HCT116 (cell line): Measurements from ENCODE around the gene FRRS1L. TPM values are rescaled to one million over a fixed set of nuclear protein-coding genes. Genes with fewer than 3 reads are reported as not detected.
A peak's percentile ranks its signal among the peaks of the same experiment; 100 is the strongest.

Experiments
- ATAC-seq: fragments of 200-7000 bp; cut with Tn5 transposase; 2 replicates; pipeline ENCODE4 v1.9.1; 2020; ENCODE audit warnings: mild to moderate bottlenecking, moderate library complexity
- BruUV-seq: library from RNA; stranded (reverse); fragments of 400-500 nt; replicated peaks from 2 replicates; lab custom pipeline; 2021; lab: Mats Ljungman, UMichigan
- CTCF ChIA-PET: fragments of 300-600 bp; sonication (Branson Sonifier 250); formaldehyde crosslinking; loops from one replicate; lab custom pipeline; 2021; ENCODE audit warnings: antibody characterized with exemption; lab: Charles Lee
- POLR2A ChIA-PET: fragments of 300-600, 350-600 bp; sonication (Branson Sonifier 250); formaldehyde crosslinking; loops from one replicate; lab custom pipeline; 2021; ENCODE audit warnings: antibody characterized with exemption; lab: Charles Lee
- RAD21 ChIA-PET, 2 experiments: fragments of 300-600 bp; sonication (Branson Sonifier 250); formaldehyde crosslinking; loops; one replicate each; lab custom pipeline; 2023; ENCODE audit warnings: low total read pairs in 2 of 2; ENCODE audit not compliant: uncharacterized antibody in 2 of 2, unreplicated experiment in 2 of 2, low non-redundant PET in 1 of 2; lab: Charles Lee
- DNase-seq: peaks from one replicate; pipeline ENCODE4 v3.0.0-alpha.2; 2010; ENCODE audit warnings: low read depth, low spot score
- H2AFZ ChIP-seq: fragments of 200-600 bp; shearing (Covaris generic), sonication (generic); 2 replicates; pipeline ENCODE4 v1.6.1; 2017; ENCODE audit warnings: low read depth, mixed run types, mixed read lengths, antibody characterized with exemption, low read length; ENCODE audit not compliant: poor library complexity, severe bottlenecking
- H3K27ac ChIP-seq: 2 replicates; pipeline ENCODE4 v1.5.1; 2012; ENCODE audit warnings: low read depth, low read length
- H3K27me3 ChIP-seq: fragments of 200-600 bp; sonication (generic); 2 replicates; pipeline ENCODE4 v1.6.1; 2016; ENCODE audit warnings: mixed run types, low read length, mixed read lengths; ENCODE audit not compliant: insufficient read depth
- H3K36me3 ChIP-seq, 2 experiments: fragments of 200-500 bp in 1 of 2; fragments of 200-600 bp in 1 of 2; sonication (Bioruptor generic) in 1 of 2; sonication (generic) in 1 of 2; 2 replicates each; pipeline versions ENCODE4 v1.5.1 to v1.6.1; 2014 to 2016; ENCODE audit warnings: low read length in 2 of 2, inconsistent platforms in 1 of 2, mixed read lengths in 1 of 2, mixed run types in 1 of 2; ENCODE audit not compliant: insufficient read depth in 2 of 2, control insufficient read depth in 1 of 2
- H3K4me1 ChIP-seq, 2 experiments: fragments of 200-600 bp in 1 of 2; sonication (generic) in 1 of 2; 2 replicates each; pipeline versions ENCODE4 v1.5.1 to v1.6.1; 2012 to 2017; ENCODE audit warnings: low read length in 2 of 2, inconsistent platforms in 1 of 2, mild to moderate bottlenecking in 1 of 2, mixed read lengths in 1 of 2, mixed run types in 1 of 2, moderate library complexity in 1 of 2; ENCODE audit not compliant: insufficient read depth in 2 of 2, control insufficient read depth in 1 of 2
- H3K4me2 ChIP-seq: fragments of 200-600 bp; sonication (generic); 2 replicates; pipeline ENCODE4 v1.6.1; 2017; ENCODE audit warnings: mixed run types, low read length, mixed read lengths
- H3K4me3 ChIP-seq, 2 experiments: fragments of 200-600 bp in 1 of 2; sonication (generic) in 1 of 2; replicated peaks in 1 of 2; 2 replicates each; pipeline ENCODE4 v1.5.1; 2011 to 2016; ENCODE audit warnings: low read length in 2 of 2, control low read depth in 1 of 2, low read depth in 1 of 2, mild to moderate bottlenecking in 1 of 2, mixed read lengths in 1 of 2, mixed run types in 1 of 2
- H3K79me2 ChIP-seq: fragments of 200-600 bp; sonication (generic); 2 replicates; pipeline ENCODE4 v1.6.1; 2017; ENCODE audit warnings: mild to moderate bottlenecking, mixed run types, low read length, moderate library complexity, mixed read lengths; ENCODE audit not compliant: insufficient read depth
- H3K9ac ChIP-seq: fragments of 200-600 bp; sonication (generic); 2 replicates; pipeline ENCODE4 v1.6.1; 2016; ENCODE audit warnings: low read length, mixed read lengths
- H3K9me2 ChIP-seq: fragments of 200-600 bp; sonication (generic), shearing (Covaris generic); 2 replicates; pipeline ENCODE4 v1.6.1; 2017; ENCODE audit warnings: mixed run types, mild to moderate bottlenecking, moderate library complexity; ENCODE audit not compliant: insufficient read depth
- H3K9me3 ChIP-seq, 2 experiments: fragments of 200-500 bp in 1 of 2; fragments of 200-600 bp in 1 of 2; sonication (Bioruptor generic) in 1 of 2; sonication (generic) in 1 of 2; 2 replicates each; pipeline ENCODE4 v1.6.1; 2014 to 2017; ENCODE audit warnings: low read length in 2 of 2, mixed read lengths in 2 of 2, inconsistent platforms in 1 of 2, low read depth in 1 of 2, mild to moderate bottlenecking in 1 of 2, mixed run types in 1 of 2, moderate library complexity in 1 of 2; ENCODE audit not compliant: control insufficient read depth in 1 of 2, insufficient read depth in 1 of 2
- H4K20me1 ChIP-seq: fragments of 200-600 bp; sonication (generic), shearing (Covaris generic); 2 replicates; pipeline ENCODE4 v1.6.1; 2017; ENCODE audit warnings: mixed run types, mild to moderate bottlenecking, moderate library complexity; ENCODE audit not compliant: insufficient read depth
- CTCF ChIP-seq, 3 experiments: fragments of 200-600 bp in 1 of 3; sonication (generic) in 1 of 3; IDR thresholded peaks in 2 of 3; conservative IDR thresholded peaks in 1 of 3; 2 replicates each; pipeline ENCODE4 v1.5.1; 2012 to 2017; ENCODE audit warnings: low read depth in 2 of 3, low read length in 2 of 3, antibody characterized with exemption in 1 of 3, borderline replicate concordance in 1 of 3, control low read depth in 1 of 3, mild to moderate bottlenecking in 1 of 3, mixed read lengths in 1 of 3, mixed run types in 1 of 3, moderate library complexity in 1 of 3; ENCODE audit not compliant: insufficient read depth in 1 of 3
- POLR2A ChIP-seq: IDR thresholded peaks from 2 replicates; pipeline ENCODE4 v1.7.0; 2011; ENCODE audit warnings: borderline replicate concordance; ENCODE audit not compliant: insufficient read depth, insufficient read length; ENCODE audit errors: extremely low read depth
- REST ChIP-seq: IDR thresholded peaks from 2 replicates; pipeline ENCODE4 v1.6.1; 2012; ENCODE audit warnings: low read depth
- ZNF274 ChIP-seq: fragments of 200-500 bp; sonication (Bioruptor generic); IDR thresholded peaks from 2 replicates; pipeline ENCODE4 v1.6.1; 2014; ENCODE audit warnings: mild to moderate bottlenecking, low read depth, low read length, inconsistent platforms
- intact Hi-C: fragments of 100-400 bp; cut with micrococcal nuclease; formaldehyde crosslinking; loops from 2 replicates; pipeline ENCODE4 v1.10.0; 2022
- total RNA-seq: library from RNA; stranded (reverse); gene quantifications from one replicate; pipeline ENCODE4 v1.2.1, GENCODE V29; 2021; ENCODE audit not compliant: unreplicated experiment

The FRRS1L gene
- total RNA-seq, 1 experiment from 2014 or later = not detected

GRCh38 chr9:109206670-109207069 is 39.6 kb upstream of the FRRS1L start:
- H3K4me3 ChIP-seq = no peak overlapping the region
- BruUV-seq = no TSS peak
- intact Hi-C loops = no loop called here
- no peaks in the 10 kb centered on the region for H3K36me3 ChIP-seq
- DNase-seq = no peak
- H3K27ac ChIP-seq = no peak overlapping the region
- CTCF ChIA-PET = interaction anchor here (1.1 kb wide), 1 partner anchor 24 kb away, joined by 3 read pairs; no protein-coding TSS in a partner anchor
- POLR2A ChIA-PET = no interaction called here
- H2AFZ ChIP-seq = no peak overlapping the region
- H3K4me2 ChIP-seq = no peak overlapping the region
- H3K9me2 ChIP-seq = no peaks in the 10 kb centered on the region
- H3K27me3 ChIP-seq = no peaks in the 10 kb centered on the region
- H3K9me3 ChIP-seq = no peaks in the 10 kb centered on the region
- no peak overlapping the region for H3K9ac ChIP-seq
- no peak for ATAC-seq
- H3K79me2 ChIP-seq = no peaks in the 10 kb centered on the region
- RAD21 ChIA-PET = no interaction called here
- TF ChIP-seq POLR2A (no peak), REST (no peak)
- no peaks in the 10 kb centered on the region for H3K4me1 ChIP-seq
- H4K20me1 ChIP-seq = no peaks in the 10 kb centered on the region

- Histone ChIP-seq H3K36me3 (no peaks in the 10 kb centered on the region), H3K9ac (no peak overlapping the region), H4K20me1 (no peaks in the 10 kb centered on the region), H3K4me3 (no peak overlapping the region), H3K4me2 (no peak overlapping the region), H3K79me2 (no peaks in the 10 kb centered on the region), H3K9me3 (no peaks in the 10 kb centered on the region), H2AFZ (no peak overlapping the region), H3K9me2 (no peaks in the 10 kb centered on the region), H3K27ac (no peak overlapping the region), H3K4me1 (no peaks in the 10 kb centered on the region), H3K27me3 (no peaks in the 10 kb centered on the region)
- ChIA-PET CTCF (no interaction called here), POLR2A (no interaction called here), RAD21 (no interaction called here)
- DNase-seq (no peak), ATAC-seq (peak; percentile 67)
- TF ChIP-seq CTCF (IDR thresholded peaks at IDR 0.05 in 2 of 3, conservative IDR thresholded peaks at IDR 0.05 in 1 of 3; ENCODE audit: borderline replicate concordance in 1 of 3, insufficient read depth in 1 of 3, low read depth in 2 of 3, low read length in 2 of 3) (0 out of 6 replicates have a peak, but pooled peaks of 2 of the 3 experiments have one; percentile 9 to 20), ZNF274 (no peak)
- intact Hi-C loops = no loop called here
- no TSS peak for BruUV-seq
Measured at GRCh38 chr9:109205526-109205925, 38.5 kb upstream of the FRRS1L start.
